ENCODE data around the gene NCBP2. TPM values are rescaled to one million over a fixed set of nuclear protein-coding genes. Genes with fewer than 3 reads are reported as not detected.

The NCBP2 gene
- total RNA-seq, 1 donor, result 43.1 TPM

- Histone ChIP-seq H3K4me1 (ENCODE audit: insufficient read depth, low read length) (no peaks in the 10 kb centered on the region), H3K4me3 (ENCODE audit: insufficient read depth, low read length) (no peak overlapping the region), H3K9me3 (ENCODE audit: low read depth, low read length) (no peaks in the 10 kb centered on the region), H4K20me1 (ENCODE audit: insufficient read depth, low read length) (no peaks in the 10 kb centered on the region), H3K4me2 (ENCODE audit: insufficient read depth, low read length) (no peak overlapping the region), H3K36me3 (ENCODE audit: insufficient read depth, low read length) (peaks cover 11% of the 10 kb centered on the region), H2AFZ (ENCODE audit: low read length) (no peak overlapping the region), H3K27me3 (ENCODE audit: insufficient read depth, low read length) (no peaks in the 10 kb centered on the region), H3K79me2 (ENCODE audit: insufficient read depth, low read length) (no peaks in the 10 kb centered on the region), H3K27ac (ENCODE audit: low read depth, low read length) (no peak overlapping the region)
- TF ChIP-seq CTCF (IDR thresholded peaks at IDR 0.05; ENCODE audit: extremely low read depth, low read depth, low read length), result no peak
- no peak for DNase-seq (ENCODE audit: insufficient read length, low spot score, missing footprints)
Measured at GRCh38 chr3:196920733-196921132, 21.6 kb downstream of the NCBP2 start.

DNA sequence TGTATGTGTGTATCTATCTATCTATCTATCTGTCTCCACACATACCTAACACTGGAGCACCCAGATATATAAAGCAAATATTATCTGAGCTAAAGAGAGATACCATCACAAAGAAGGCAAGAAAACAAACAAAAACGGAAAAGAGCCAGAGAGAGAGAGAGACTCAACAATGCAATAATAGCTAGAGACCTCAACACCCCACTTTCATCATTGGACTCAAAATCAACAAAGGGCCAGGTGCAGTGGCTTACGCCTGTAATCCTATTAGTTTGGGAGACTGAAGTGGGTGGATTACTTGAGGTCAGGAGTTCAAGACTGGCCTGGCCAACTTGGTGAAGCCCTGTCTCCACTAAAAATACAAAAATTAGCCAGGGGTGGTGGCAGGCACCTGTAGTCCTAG lies 23.4 kb downstream of the NCBP2 start:
- DNase-seq (ENCODE audit: insufficient read length, low spot score, missing footprints), result no peak
- Histone ChIP-seq H3K27me3 (ENCODE audit: insufficient read depth, low read length) (no peaks in the 10 kb centered on the region), H4K20me1 (ENCODE audit: insufficient read depth, low read length) (no peaks in the 10 kb centered on the region), H3K79me2 (ENCODE audit: insufficient read depth, low read length) (no peaks in the 10 kb centered on the region), H3K4me2 (ENCODE audit: insufficient read depth, low read length) (no peak overlapping the region), H2AFZ (ENCODE audit: low read length) (no peak overlapping the region), H3K27ac (ENCODE audit: low read depth, low read length) (no peak overlapping the region), H3K9me3 (ENCODE audit: low read depth, low read length) (no peaks in the 10 kb centered on the region), H3K4me1 (ENCODE audit: insufficient read depth, low read length) (no peaks in the 10 kb centered on the region), H3K36me3 (ENCODE audit: insufficient read depth, low read length) (peaks cover 23% of the 10 kb centered on the region), H3K4me3 (ENCODE audit: insufficient read depth, low read length) (no peak overlapping the region)
- no peak for TF ChIP-seq CTCF (IDR thresholded peaks at IDR 0.05; ENCODE audit: extremely low read depth, low read depth, low read length)

- DNase-seq (ENCODE audit: insufficient read length, low spot score, missing footprints), result no peak
- Histone ChIP-seq H4K20me1 (ENCODE audit: insufficient read depth, low read length) (no peaks in the 10 kb centered on the region), H3K27ac (ENCODE audit: low read depth, low read length) (no peak overlapping the region), H3K4me3 (ENCODE audit: insufficient read depth, low read length) (no peak overlapping the region), H3K79me2 (ENCODE audit: insufficient read depth, low read length) (no peaks in the 10 kb centered on the region), H3K36me3 (ENCODE audit: insufficient read depth, low read length) (peaks cover 19% of the 10 kb centered on the region), H3K9me3 (ENCODE audit: low read depth, low read length) (no peaks in the 10 kb centered on the region), H3K27me3 (ENCODE audit: insufficient read depth, low read length) (no peaks in the 10 kb centered on the region), H3K4me1 (ENCODE audit: insufficient read depth, low read length) (no peaks in the 10 kb centered on the region), H3K4me2 (ENCODE audit: insufficient read depth, low read length) (no peak overlapping the region), H2AFZ (ENCODE audit: low read length) (no peak overlapping the region)
- TF ChIP-seq CTCF (IDR thresholded peaks at IDR 0.05; ENCODE audit: extremely low read depth, low read depth, low read length), result no peak
Measured at GRCh38 chr3:196916995-196917394, 25.3 kb downstream of the NCBP2 start.

DNA sequence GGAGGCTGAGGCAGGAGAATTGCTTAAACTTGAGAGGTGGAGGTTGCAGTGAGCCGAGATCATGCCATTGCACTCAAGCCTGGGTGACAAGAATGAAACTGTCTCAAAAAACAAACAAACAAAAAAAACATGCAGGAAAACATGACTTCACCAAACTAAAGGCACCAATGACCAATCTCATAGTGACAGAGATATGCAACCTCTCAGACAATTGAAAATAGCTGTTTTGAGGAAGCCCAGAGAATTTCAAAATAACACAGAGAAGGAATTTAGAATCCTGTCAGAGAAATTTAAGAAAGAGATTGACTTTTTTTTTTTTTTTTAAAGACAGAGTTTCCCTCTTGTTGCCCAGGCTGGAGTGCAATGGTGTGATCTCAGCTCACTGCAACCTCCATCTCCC lies 26.1 kb downstream of the NCBP2 start:
- Histone ChIP-seq H4K20me1 (ENCODE audit: insufficient read depth, low read length) (no peaks in the 10 kb centered on the region), H3K27me3 (ENCODE audit: insufficient read depth, low read length) (no peaks in the 10 kb centered on the region), H3K9me3 (ENCODE audit: low read depth, low read length) (no peaks in the 10 kb centered on the region), H3K4me3 (ENCODE audit: insufficient read depth, low read length) (no peak overlapping the region), H3K79me2 (ENCODE audit: insufficient read depth, low read length) (no peaks in the 10 kb centered on the region), H3K4me2 (ENCODE audit: insufficient read depth, low read length) (no peak overlapping the region), H3K36me3 (ENCODE audit: insufficient read depth, low read length) (peaks cover 21% of the 10 kb centered on the region), H2AFZ (ENCODE audit: low read length) (no peak overlapping the region), H3K27ac (ENCODE audit: low read depth, low read length) (no peak overlapping the region), H3K4me1 (ENCODE audit: insufficient read depth, low read length) (no peaks in the 10 kb centered on the region)
- no peak for DNase-seq (ENCODE audit: insufficient read length, low spot score, missing footprints)
- no peak for TF ChIP-seq CTCF (IDR thresholded peaks at IDR 0.05; ENCODE audit: extremely low read depth, low read depth, low read length)

Data from osteoblast (primary cell).